ENCODE data around the gene PATJ. TPM values are rescaled to one million over a fixed set of nuclear protein-coding genes. Genes with fewer than 3 reads are reported as not detected.

PATJ gene
- total and polyA plus RNA-seq, 2 of the 13 experiments (the other 11 are each of a cell fraction or from before 2014, with no cell fraction given) = 6.2 to 16.8 TPM

- Histone ChIP-seq H3K4me1 (ENCODE audit: insufficient read depth, low read length) (no peaks in the 10 kb centered on the region), H3K79me2 (ENCODE audit: insufficient read depth, low read length) (no peaks in the 10 kb centered on the region), H3K27ac (ENCODE audit: extremely low read length, insufficient read depth, low read length) (no peak overlapping the region), H3K9ac (ENCODE audit: insufficient read depth, low read depth, low read length) (no peak overlapping the region), H3K27me3 (ENCODE audit: control insufficient read depth in 1 of 2, insufficient read depth in 2 of 2, low read length in 2 of 2) (no peaks in the 10 kb centered on the region), H3K4me3 (replicated peaks in 1 of 3; ENCODE audit: insufficient read depth in 1 of 3, low read depth in 2 of 3, low read length in 3 of 3) (no peak overlapping the region), H3K36me3 (replicated peaks in 1 of 2; ENCODE audit: control insufficient read depth in 1 of 2, insufficient read depth in 2 of 2, low read length in 2 of 2) (no peaks in the 10 kb centered on the region), H3K4me2 (ENCODE audit: low read depth, low read length) (no peak overlapping the region), H2AFZ (ENCODE audit: low read length) (no peak overlapping the region), H4K20me1 (ENCODE audit: insufficient read depth, low read length) (no peaks in the 10 kb centered on the region), H3K9me3 (ENCODE audit: low read length) (no peaks in the 10 kb centered on the region)
- intact Hi-C loops (cut with micrococcal nuclease; ENCODE audit: unreplicated experiment) = no loop called here
- ATAC-seq (no peak), DNase-seq (ENCODE audit: low spot score) (no peak), FAIRE-seq (no peak)
- TF ChIP-seq KMT2A (CRISPR knock-in tag; IDR thresholded peaks at IDR 0.05) (no peak), ZNF766 (CRISPR knock-in tag; IDR thresholded peaks at IDR 0.05; ENCODE audit: borderline replicate concordance) (no peak), RAD21 (CRISPR knock-in tag; IDR thresholded peaks at IDR 0.05) (no peak), ZNF17 (CRISPR knock-in tag; IDR thresholded peaks at IDR 0.05) (no peak), MTF1 (CRISPR knock-in tag; IDR thresholded peaks at IDR 0.05) (no peak), ZNF772 (CRISPR knock-in tag; IDR thresholded peaks at IDR 0.05) (no peak), GMEB2 (CRISPR knock-in tag; IDR thresholded peaks at IDR 0.05; ENCODE audit: low read depth) (no peak), FOXO4 (CRISPR knock-in tag; conservative IDR thresholded peaks at IDR 0.05) (no peak), KLF6 (CRISPR knock-in tag; IDR thresholded peaks at IDR 0.05) (no peak), ZFP91 (CRISPR knock-in tag; IDR thresholded peaks at IDR 0.05; ENCODE audit: borderline replicate concordance) (no peak), ZNF556 (CRISPR knock-in tag; IDR thresholded peaks at IDR 0.05; ENCODE audit: borderline replicate concordance) (no peak), ZNF431 (CRISPR knock-in tag; IDR thresholded peaks at IDR 0.05; ENCODE audit: borderline replicate concordance, low read depth) (no peak), MLLT10 (CRISPR knock-in tag; IDR thresholded peaks at IDR 0.05) (no peak)
- CTCF ChIA-PET (ENCODE audit: low intra/inter-chr PET ratio, low total read pairs) = no interaction called here
- POLR2A ChIA-PET = no interaction called here
- WGBS (ENCODE audit: low lambda C conversion rate) = 93% methylated on average over 4 of the region's 4 CpGs
- in situ Hi-C loops (cut with HindIII; ENCODE audit: extremely low pct_ligation_motif_present, low pct_unique_long_range_greater_than_20kb) = no loop called here
- BruUV-seq (replicated peaks) = no TSS peak
These were observed 268.7 kb downstream of the PATJ start for GRCh38 chr1:62011006-62011405.
